HG03039 (cell line): Measurements from ENCODE around the gene ZNF319.
A peak's percentile ranks its signal among the peaks of the same experiment; 100 is the strongest.

Experiments used
- ATAC-seq: cut with Tn5 transposase; IDR thresholded peaks from one replicate; pipeline ENCODE4 v1.9.1; 2021; ENCODE audit warnings: mild to moderate bottlenecking, moderate library complexity; ENCODE audit not compliant: unreplicated experiment

ZNF319 gene

DNA sequence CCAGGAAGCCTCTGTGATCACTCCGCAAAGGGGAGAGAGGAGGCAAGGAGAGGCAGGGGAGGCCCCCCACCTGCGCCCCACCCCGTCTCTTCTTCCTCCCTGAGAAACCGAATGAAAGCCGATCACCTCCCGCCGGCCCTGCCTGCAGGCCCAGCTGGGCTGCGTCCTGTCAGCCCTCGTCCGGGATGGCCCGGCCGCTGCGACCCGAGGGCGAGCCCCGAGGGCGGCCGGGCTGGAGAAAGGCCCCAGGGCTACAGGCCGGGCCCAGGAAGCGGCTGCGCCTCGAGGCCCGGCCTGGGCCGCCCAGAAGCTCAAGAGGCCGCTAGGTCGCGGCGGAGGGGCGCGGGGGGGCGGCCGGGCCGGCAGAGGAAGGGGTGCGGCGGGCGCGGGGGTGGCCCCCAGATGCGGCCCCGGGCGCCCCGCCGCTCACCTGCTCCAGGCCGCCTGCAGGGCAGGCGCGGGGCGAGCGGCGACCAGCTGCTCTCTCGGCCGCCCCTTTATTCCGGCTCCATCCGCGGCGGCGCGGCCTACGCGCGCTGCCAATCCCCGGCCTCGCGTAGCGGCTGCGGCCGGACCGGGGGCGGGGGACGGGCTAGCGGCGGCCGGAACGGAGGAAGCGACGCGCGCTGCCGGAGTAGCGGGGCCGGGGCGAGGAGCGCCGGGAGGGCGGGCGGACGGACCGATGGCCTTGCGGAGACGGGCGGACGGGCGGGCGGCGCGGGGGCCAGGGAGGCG is at the start of gene ZNF319:
Gene ZNF319, minus strand, starts transcription at position 702 of the 735 bp plus-strand sequence. CDS start 2,407 bp downstream, outside the sequence.
- ATAC-seq: peak; percentile 15

DNA sequence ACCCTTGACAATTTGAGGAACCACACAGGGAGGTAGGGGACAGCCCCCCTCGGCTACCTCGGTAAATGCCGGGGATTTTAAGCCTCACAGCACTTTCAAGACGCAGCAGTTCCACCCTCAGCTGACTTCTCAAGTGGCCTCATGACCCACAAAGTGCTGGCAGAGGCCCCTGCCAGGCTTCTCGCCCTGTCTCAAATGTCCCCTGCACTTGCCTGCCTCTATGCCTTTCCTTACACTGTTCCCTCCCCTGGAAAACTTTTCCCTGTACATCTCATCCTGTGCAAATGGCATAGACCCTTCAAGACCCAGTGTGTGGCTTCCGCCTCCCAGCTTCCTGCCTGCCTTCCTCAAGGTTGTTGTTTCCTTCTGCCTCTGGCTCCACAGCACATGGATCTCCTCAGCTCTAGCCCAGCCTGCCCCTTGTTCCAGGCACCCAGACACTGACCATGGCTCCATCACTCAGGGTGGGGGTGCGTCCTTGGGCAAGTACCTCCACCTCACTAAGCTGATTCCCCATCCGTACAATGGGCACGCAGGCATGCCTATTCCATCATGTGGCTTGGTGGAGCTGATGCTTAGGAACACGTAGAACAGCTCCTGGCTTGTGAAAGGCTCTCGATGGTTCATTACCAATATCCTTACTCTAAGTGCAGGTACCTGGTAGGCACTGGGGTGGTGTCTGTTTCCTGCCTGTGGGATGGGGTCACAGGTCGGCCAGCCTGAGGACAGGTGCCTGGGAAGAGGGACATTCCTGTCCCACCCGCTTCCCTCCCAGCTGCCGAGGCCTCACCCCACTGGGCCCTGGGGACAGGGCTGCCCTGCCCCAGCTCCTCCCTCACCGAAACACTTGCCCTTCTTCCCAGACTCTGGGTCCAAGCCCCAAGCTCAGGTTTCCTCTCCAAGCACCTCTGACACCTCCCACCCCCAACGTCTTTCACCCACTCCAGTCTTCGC is 49.0 kb upstream of the ZNF319 start:
- ATAC-seq: no peak

DNA sequence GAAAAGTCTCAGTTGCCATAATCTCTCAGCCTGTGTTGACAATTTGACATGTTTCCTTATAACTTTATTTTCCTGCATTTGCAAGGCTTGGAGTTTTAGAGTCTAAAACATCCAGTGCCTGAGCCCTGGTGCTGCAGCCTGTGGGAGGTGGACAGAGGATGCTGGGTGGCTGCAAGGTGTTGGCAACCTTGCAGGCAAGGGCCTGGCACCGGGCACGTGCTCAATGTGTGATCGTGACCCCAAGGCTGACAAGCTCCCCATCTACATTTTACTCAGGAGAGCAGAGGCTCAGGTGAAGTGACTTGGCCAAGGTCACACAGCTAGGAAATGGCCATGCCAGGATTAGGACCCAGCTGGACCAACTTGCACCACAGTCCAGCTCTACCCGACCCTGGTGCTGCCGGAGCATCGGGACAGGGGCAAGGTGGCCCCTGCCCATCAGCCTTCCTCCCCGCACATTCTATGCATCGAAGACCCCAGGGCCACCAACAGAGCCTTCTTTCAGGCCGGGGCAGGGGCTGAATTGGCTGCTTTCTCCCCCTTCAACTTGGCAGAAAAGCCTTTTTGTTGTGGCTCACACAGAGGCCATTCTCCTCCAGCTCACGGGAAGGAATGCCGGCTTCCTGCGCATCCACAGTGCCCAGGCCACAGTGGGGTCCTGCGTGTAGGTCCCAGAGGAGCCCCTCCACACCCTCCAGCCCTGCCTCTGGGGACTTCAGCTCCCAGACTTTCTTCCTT is 48.2 kb upstream of the ZNF319 start:
- no peak for ATAC-seq

DNA sequence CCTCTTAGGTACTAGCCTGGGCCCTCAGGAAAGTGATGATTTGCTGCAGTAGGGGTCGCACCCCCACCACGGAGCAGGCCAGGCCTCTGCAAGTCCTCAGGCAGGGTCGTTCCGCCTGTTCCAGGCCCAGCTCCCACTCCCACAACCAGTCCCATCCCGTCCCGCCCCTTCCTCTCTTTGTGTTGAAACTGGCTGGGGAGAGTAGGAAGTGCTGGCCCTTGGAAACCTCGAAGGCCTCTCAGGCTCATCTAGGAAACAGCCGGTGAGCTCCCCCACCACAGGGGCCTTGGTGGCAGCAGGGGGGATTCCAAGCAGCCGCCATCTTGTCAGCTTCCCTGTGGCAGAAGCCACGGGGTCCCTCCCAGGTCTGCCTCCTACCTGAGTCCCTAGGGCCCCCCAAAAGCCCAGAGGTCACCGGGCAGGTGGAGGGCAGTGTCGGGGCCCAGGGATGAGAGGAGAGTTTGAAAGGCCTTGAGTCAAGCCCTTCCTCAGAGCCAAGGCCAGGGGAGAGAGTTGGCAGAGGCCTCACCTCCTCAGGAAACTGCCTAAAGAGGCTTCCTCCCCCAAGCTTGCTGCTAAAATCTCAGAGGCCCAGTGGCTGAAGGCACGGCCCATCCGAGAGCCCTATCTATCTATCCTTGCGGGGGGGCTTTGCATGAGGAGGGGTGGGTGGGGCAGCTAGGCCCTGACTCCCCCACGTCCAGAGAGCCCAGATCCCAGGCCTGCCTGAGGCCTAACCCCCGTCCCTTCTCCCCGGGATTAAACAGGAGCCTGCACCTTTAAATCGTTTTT is 47.3 kb upstream of the ZNF319 start:
- no peak for ATAC-seq

DNA sequence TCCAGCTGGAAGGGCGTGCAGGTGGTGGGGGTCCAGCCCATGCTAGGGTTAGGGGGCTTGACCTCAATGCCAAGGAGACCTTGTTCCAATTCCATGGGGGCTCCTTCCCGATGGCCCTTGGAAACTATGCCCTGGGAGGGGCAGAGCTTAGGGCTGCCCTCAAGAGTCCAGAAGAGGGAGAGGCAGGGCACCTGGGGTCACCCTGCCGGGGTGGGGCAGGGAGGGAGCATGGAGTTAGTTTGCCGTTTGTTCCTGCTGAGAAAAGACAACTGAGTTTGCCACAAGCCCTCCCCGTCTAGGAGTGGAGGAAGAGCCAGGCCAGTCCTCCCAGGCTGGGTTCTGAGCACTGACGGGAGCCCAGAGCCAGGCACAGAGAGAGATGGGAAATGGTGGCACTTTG is 46.5 kb upstream of the ZNF319 start:
- no peak for ATAC-seq

DNA sequence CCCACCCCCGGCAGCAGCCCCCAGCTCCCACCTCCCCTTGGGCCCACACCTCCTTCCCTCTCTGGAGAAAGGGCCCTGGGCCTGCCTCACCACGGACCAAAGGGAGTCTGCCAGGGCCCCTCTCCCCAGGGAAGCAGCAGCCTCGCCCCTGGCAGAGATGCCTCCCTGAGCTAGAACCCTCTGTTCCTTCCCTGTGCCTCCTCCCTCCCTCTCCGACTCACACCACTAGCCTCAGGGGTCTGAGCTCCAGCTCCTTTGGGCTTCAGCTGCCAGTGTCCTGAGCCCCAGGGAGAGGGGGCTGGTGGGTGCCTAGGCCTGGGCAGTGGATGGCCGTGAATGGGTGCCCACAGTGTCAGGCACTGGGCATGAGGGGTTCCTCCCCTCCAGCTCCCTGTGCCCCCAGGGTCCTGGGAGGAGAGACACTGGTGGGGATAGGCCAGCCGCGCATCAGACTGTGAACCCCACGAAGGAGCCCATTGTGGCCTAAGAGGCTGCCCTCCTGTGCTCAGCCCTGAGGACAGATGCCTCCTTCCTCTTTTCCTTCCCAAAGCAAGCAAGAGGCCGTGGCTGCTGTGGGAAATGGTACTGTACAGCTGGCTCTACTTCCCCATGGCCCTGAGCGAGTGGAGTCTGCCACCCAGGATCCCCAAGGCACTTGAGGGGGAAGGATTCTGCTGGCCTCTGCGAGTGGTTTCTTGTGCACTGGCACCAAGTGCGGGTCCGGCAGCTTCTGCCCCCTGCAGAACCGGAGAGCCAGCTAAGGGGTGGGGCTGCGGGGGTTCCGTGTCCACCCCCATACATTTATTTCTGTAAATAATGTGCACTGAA is 45.8 kb upstream of the ZNF319 start:
- ATAC-seq: no peak

DNA sequence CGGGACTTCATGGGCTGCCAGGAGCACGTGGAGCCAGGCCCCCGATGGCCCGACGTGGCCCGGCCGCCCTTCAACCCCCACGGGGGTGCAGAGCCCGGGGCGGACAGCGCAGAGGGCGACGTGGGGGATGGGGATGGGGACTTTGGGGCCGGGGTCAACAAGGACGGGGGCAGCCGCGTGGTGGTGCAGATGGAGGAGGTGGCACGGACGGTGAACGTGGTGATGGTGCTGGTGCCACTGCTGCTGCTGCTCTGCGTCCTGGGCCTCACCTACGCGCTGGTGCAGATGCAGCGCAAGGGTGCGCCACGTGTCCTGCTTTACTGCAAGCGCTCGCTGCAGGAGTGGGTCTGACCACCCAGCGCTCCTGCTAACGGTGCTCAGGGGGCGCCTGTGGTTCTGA is 44.6 kb upstream of the ZNF319 start:
- no peak for ATAC-seq

DNA sequence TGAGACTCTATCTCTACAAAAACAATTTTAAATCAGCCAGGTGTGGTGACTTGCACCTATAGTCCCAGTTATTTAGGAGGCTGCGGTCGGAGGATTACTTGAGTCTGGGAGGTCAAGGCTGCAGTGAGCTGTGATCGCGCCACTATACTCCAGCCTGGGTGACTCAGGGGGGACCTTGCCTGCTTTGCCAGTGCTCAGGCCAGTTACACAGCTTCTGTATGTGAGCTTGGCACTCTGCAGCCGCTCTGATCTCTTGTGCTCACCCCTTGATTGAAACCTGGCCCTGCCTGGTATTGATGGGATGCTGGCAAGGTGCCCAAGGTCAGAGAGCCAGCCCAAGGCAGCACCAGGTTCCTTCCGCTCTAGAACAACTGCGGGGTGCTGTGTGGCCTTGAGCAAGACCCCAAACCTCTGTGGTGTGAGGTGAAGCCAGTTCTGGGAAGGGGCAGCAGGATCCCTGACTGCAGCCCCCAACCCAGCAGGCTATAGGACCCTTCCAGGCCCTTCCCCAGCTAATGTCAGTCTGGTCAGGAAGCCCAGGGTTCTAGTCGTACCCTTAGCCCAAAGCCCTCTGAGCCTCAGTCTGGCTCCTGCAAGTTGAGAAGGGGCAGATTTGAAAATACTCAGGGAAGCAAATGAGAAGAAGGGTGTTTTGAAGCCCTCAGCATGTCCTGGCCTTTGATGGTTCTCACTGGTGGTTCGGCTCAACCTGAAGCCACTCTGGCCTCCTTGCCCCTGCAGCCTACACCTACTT is 44.0 kb upstream of the ZNF319 start:
- no peak for ATAC-seq

DNA sequence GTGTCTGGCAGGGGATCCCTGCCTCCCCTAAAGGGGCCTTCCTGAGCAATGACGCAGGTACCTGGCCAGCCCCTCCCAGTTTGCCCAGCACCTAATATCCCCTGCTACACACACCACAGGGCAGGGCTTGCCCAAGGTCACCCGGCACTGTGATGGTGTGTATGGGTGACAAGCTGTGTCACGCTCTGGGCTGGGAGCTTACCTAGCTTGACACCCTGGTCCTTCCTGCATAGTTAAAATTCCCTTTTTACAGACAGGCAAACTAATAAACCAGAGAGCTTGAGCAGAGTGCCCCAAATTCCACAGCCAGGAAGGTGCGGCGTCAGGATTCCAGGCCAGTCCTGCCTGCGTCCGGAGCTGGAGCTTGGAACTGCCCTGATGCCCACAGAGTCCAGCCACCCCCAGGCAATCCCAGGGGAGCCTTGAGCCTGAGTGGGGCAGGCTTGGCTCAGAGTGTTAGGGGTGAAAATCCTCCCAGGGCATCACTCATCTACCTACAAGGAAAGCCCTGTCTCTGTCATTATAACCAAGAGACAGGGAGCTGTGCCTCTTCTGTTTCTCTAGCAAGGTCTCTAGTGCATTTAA is 43.2 kb upstream of the ZNF319 start:
- no peak for ATAC-seq

DNA sequence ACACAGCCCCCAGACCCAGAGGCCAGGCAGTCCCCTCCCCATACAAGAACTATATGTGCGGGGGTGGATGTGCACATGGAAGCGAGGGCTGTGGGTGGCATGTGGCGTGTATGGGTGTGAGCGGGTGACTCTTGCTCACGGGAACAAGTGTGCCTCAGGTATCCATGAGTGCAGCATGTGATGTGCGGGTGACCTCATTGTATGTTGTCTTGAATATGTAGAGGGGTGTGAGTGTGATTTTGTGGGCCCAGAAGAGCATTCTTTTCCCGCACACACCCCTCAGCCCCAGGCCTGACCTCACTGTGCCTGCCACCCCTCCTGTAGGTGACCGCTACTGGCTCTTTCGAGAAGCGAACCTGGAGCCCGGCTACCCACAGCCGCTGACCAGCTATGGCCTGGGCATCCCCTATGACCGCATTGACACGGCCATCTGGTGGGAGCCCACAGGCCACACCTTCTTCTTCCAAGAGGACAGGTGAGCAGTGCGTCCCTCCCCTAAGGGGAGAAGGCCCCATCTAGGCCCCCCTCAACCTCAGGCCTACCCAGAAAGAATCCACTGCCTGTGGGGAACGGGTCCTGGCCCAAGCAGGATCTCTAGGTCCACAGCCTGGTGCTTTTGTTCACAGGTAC is 42.5 kb upstream of the ZNF319 start:
- no peak for ATAC-seq

DNA sequence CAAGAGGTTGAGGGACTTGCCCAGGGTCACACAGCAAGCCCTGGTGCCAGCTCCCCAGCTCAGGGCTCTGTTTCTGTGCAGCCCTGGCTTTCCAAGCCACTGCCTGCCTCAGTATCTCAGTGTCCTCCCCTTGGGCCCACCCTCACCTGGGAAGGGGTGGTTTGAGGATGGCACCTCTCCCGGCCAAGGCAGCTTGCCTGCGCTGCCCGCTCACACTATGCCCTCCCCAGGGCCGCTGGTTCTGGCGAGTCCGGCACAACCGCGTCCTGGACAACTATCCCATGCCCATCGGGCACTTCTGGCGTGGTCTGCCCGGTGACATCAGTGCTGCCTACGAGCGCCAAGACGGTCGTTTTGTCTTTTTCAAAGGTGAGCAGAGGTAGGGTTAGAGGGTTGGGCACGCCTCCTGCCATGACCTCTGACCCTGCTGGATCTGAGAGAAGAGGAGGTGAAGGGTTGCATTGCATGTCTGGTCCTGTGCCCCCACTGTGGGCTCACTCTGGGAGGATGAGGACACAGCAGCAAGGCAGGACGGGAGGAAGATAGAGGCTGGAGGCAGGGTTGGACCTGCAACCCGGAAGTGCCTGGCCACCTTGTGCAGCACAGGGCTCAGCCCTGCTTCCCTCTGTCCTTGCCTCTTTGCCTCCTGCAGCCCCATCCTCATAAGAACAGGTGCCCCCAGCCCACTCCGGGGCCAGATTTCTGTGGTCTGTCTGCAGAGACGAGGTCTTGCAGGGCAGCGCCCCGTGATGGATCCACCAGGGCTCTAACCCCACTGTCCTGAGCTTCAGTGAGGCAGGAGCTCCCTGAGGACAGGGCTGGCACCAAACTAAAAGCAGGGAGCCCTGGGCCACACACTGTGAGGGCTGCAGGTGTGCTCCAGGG is 41.8 kb upstream of the ZNF319 start:
- ATAC-seq: no peak

DNA sequence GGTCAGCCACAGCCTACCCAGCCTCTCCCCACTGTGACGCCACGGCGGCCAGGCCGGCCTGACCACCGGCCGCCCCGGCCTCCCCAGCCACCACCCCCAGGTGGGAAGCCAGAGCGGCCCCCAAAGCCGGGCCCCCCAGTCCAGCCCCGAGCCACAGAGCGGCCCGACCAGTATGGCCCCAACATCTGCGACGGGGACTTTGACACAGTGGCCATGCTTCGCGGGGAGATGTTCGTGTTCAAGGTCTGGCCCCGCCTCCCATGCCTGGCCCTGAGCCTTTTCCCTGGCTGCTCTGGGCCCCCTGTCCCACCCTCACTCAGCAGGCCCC is 41.1 kb upstream of the ZNF319 start:
- no peak for ATAC-seq

DNA sequence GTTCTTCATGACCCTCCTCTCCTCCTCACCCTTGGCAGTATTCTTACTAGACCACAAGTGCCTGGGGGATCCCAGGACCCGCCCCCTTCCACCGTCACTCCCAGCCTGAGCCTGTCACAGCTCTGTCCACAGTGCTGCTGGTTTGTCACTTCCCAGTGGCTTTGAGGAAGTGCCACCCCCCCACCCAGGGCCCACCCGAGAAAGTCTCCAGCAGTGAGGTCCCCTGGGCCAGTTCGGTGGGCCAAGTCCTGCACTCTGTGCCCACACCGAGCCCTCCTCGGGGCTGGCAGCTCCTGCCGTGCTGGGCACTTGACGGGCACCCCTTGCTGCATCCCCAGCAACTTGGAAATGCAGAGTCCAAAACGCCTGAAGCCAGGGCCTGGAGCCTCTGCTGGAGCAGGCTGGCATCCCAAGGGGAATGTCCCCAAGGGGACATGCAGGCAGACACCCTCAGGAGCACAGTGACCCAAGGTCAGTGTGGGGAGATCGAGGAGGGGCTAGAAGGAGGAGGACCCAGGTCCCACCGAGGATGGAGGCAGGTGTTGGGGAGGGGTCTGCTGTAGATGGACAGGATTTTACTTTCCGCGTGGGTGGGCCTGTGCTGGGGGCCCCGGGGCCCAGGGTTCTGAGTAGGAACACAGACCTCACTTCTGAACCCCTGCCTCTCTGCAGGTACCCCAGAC is 40.6 kb upstream of the ZNF319 start:
- no peak for ATAC-seq

DNA sequence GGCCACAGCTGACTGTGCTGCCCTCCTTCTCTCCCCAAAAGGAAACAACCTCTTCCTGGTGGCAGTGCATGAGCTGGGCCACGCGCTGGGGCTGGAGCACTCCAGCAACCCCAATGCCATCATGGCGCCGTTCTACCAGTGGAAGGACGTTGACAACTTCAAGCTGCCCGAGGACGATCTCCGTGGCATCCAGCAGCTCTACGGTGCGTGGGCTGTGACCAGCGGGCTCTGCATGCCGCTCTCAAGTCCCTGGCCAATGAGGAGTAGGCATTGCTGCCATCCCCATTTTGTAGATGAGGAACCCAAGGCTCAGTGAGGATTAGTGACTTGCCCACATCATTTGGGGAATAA is 40.0 kb upstream of the ZNF319 start:
- ATAC-seq: no peak

DNA sequence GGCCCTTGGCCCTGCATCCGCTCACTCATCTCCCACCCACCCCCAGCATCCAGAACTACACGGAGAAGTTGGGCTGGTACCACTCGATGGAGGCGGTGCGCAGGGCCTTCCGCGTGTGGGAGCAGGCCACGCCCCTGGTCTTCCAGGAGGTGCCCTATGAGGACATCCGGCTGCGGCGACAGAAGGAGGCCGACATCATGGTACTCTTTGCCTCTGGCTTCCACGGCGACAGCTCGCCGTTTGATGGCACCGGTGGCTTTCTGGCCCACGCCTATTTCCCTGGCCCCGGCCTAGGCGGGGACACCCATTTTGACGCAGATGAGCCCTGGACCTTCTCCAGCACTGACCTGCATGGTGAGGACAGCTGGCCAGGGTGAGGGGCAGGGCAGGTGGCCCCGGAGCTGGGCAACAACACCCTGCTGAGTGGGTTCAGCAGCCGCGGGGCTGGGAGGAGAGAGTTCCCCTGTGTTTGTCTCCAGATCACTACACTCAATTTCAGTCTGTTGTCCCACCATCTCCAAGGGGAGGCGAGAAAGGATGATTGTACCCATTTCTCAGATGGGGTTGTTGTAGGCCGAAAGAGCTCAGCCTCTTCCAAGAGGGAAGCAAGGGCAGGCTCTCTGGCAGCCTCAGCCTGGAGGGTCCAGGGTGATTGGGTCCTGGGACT is 39.5 kb upstream of the ZNF319 start:
- no peak for ATAC-seq

DNA sequence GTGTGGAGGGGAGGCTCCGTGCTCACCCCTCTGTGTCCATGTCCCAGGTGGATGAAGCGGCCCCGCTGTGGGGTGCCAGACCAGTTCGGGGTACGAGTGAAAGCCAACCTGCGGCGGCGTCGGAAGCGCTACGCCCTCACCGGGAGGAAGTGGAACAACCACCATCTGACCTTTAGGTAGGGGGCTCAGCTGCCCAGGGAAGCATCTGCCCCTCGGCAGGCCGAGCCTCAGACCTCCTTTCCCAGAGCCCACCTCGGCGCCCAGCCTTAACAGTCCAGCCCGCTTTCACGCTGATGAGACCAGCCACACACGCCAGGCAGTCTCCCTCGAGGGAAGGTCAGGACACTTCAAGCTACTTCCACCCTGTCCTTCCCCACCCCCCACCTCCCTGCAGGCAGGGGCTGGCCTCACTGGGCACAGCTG is 37.8 kb upstream of the ZNF319 start:
- no peak for ATAC-seq
